ENCODE data around the gene INPP5A.
A peak's percentile ranks its signal among the peaks of the same experiment; 100 is the strongest.
"Not testable (repeated sequence)": the region's sequence is repeated elsewhere in the genome, so short reads cannot be mapped to it uniquely, and the experiment has no call there.

Gene INPP5A

DNA sequence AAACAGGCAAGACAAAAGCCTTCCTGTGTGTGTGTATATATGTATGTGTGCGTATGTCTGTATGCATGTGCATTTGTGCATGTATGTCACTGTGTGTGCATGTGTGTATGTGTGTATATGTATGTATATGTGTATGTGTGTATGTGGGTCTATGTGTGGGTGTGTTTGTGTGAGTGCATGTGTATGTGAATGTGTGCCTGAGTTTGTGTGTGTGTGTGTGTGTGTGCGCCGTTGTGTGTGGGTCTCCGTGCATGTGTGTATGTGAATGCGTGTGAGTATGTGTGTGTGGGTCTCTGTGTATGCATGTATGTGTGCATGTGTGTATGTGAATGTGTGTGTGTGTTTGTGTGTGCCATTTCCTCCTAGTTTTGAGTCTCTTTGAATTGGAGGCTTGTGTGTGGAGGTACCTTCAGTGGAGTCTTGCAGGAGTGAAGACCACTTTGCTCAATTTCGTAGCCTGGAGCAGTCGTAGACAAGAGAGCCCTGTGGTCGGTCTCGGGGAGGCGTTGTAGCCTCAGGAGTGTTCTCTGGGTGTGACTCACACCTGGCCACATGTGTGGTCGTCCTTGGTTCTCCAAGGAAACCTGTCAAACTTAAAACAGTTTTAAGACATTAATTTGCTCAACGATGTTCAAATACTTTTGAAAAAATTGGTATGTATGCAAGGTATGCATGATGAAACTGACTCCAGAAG lies 28.1 kb downstream of the INPP5A start:
- no peak for DNase-seq

DNA sequence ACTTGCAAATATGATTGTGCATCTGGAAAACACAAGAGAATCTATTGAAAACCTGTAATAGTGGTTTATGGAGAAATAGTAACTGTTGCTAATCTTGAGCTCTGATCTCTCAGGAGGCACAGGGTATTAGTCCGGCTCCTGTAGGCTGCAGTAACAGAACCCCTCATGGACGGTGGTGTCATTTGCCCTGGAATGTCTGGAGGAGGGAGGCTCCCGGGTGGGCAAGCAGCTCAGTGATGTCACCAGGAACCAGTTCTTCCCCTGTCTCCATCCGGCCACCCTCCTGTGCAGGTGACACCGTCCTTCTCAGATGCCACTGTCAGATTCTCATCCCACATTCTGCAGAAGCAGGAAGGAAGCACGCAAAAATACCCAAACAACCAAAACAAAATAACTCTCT lies 29.3 kb downstream of the INPP5A start:
- DNase-seq: no peak

DNA sequence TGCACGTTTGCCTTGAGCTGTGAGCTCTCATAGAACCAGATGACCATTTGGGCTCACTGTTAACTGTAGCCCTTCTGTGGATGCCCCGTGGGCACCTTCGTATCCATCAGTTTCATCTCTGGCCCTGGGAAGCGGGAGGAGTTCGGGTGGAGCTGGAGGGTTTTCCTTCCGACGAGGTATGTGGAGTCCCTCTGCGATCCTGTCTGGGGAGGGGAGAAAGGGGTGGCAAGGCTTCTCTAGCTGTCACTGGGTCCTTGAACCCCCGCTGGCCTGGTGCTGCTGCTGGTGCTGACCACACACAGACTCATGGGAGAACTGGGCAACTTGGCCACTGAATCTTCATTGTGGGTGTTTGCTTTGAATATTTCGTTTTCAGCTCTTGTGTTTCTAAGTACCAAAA lies 32.7 kb downstream of the INPP5A start:
- DNase-seq: no peak

DNA sequence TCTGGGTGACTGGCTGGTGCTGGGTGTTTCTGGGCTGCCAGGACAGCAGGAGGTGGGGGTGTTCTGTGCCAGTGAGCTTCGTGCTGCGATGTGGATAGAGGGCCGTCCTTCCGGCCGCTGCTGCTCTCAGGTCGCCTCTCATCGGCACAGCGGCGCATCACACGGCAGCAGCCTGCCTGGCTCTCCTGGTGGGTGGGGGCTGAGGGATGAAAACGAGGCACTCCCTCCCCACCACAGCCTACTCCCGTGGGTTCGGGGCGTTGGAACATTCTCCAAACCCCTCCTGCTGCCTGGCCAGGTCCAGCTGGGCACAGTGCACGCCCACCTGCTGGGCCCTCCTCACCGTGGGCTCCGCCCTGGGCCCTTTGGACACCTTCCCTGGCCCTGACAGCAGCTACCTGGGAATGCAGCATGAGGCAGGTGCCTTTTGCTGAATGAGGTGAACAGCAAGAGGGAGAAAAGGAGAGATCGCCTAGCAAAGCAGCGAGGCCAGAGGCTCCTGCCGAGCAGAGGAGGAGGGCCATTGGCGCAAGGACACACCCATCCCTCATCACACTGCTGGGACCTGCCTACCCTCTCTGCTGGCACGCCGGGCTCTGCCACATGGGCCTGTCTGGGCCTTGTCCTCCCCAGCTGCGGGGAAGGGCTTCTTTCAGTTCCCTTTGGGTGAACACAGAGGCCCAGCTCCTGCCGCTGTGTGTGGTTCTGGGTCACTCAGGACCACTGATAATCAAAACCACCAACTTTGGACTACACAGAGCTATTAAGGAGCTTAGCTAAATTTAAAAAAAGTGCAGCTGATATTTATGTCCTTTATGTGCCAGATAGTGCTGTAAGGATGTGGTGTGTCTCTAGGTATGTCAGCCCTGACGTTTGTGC lies 33.4 kb downstream of the INPP5A start:
- DNase-seq: no peak

DNA sequence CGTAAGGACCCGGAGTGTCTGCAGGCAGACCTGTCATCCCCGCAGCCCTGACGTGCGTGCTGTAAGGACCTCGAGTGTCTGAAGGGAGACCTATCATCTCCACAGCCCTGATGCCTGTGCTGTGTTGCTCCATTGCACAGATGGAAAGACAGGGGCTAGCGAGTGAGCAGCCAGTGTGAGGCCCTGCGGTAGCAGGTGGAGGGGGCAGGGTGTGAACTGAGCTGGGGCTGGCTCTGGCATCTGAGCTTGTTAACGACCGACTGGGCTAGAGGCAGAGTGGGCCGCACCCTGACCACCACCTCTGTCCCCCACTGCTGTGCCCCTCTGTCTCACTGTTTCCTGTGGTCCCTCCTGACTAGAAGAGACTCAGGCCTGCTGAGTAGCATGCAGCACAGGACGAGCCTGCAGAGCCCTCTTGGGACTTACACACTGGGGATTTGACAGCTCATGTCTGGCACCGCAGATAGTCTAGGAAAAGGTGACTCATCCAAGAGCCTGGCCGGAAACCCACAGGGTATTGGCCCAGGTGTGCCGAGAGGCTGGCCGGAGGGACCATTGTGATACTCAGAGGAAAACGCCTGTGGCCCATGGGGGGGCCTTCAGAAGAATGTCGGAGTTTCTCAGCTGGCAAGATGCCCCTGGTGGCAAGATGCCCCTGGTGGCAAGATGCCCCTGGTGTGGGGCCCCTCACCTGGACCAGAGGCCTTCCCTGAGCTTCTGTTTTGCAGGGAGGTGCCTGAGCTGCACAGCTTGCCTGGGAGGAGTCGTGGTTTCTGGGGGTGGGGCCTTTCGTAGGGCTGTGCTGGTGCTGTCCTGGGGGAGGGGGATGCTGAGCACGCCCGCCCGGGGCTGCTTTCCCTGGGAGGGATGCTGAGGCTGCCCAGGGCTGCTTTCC lies 34.3 kb downstream of the INPP5A start:
- no peak for DNase-seq

DNA sequence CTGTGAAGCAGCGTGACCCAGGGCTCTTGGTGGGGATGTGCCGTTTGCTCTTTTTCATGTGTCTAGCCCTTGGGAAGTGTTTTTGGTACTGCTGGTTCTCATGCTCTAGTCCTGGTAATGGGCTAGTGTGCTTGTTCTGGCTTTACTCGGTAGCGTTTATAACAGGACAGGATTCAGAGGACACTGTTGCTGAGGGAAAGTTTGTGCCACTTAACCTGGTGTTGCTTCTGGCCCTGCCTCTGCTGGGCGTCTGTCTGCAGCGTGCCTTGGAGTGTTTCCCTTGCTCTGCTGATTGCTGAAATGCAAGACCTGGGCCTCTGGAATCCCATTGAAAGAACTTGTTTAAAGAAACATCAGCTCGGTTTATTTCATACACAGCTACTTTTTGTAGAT lies 35.0 kb downstream of the INPP5A start:
- DNase-seq: no peak

DNA sequence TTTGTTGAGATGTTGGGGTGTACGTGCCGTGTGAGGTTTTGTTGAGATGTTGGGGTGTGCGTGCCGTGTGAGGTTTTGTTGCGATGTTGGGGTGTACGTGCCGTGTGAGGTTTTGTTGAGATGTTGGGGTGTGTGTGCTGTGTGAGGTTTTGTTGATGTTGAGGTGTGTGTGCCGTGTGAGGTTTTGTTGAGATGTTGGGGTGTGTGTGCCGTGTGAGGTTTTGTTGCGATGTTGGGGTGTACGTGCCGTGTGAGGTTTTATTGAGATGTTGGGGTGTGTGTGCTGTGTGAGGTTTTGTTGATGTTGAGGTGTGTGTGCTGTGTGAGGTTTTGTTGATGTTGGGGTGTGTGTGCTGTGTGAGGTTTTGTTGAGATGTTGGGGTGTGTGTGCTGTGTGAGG lies 35.4 kb downstream of the INPP5A start:
- DNase-seq: not testable (repeated sequence)

DNA sequence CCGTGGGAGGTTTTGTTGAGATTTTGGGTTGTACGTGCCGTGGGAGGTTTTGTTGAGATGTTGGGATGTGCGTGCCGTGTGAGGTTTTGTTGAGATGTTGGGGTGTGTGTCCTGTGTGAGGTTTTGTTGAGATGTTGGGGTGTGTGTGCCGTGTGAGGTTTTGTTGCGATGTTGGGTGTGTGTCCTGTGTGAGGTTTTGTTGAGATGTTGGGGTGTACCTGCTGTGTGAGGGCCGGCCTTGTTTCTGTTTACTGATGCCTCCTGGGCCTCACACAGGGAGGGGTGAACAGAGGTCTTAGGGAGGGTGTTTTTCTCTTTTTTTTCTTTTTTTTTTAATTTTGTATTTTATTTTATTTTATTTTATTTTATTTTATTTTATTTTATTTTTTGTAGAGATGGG lies 36.7 kb downstream of the INPP5A start:
- DNase-seq: no peak

DNA sequence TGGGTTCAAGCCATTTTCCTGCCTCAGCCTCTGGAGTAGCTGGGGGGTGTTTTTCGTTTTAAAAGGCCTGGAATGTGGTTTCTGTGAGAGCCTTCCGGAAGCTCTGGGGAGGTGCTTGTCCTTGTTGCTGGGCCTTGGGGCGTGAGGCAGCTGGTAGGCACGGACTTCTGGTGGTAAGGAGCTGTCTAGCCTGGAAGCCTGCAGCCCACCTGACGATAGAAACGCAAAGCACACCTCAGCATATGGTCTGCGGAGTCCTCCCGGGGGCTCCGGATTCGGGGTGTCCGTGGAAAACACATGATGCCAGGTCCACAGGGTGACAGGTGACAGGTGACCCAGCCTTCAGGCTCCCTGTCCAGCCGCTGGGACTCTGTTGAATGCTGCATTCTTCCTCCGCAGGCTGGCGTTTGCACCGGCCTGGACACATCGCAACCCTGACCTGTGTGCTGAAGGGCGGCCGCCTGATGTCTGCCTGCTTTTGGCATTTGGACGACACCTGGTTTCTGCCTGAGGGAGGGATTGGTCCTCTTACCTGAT lies 37.3 kb downstream of the INPP5A start:
- no peak for DNase-seq

DNA sequence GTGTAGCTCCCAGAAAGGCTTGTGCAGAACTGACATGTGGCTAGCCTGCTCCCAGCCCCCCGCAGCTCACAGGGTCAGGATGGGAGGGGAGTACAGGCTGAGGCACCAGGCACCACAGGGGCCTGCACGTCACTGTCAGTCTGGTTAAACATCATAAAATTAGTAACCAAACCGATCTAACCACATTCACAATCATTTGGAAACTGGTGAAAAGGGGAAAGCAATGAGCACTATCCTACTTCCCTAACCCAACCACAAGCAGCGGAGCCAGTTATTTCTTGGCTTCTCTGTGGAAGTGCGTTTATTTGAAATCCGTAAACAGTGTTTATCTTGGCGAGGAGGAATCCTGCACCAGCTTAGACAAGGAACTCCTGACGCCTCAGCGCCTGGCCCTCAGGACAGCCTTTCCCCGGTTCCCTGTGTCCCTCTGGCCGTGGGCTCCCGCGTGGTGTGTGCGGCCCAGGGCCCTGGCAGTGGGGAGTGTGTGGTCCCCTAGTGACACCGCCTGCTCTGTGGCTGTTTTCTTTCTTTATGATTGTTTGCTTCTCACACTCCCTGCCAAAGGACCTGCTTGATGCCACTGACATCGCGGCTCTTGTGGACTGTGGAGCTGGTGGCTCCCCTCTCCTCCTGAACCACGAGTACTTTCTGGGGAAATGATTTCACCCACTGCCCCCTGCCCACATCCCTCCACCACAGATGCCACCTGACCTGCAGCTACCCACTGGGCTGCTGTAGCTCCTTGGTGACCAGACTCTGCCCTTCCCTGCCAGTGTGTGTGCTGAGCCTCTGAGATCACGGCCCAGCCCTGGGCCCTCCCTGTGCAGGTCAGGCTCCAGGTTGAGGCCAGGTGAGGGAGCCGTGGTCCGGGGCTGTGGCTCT lies 38.0 kb downstream of the INPP5A start:
- DNase-seq: no peak

DNA sequence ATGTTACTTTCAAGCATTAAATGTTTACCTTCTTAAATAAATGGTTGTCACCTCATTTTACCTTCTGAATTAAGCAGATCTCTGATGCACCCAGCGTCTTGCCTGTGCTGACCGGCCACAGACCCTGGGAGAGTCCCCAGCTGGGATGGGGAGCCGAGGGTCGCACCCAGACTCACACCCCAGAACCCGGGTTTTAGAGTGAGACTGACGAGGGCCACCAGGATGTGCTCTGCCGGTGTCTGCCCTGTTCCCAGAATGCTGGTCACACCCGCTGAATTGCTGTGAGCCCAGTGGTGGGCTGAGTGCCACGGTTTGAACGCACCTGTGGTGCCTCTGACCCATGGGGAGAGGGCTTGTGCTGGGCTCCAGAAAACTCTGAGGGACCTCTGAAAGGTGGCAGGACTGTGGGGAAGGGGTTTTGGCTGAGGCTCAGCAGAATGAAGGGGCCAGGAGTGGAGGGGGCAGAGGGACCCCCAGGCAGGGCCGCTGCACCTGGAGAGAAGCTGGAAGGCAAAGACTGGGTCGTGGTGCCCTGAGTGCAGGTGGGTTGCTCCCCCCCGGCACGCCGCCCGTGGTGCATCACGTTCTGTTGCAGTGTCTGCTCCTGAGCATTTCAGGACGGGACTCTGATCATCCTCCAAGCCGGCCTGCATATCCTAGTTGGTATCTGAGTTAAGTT lies 39.2 kb downstream of the INPP5A start:
- no peak for DNase-seq

DNA sequence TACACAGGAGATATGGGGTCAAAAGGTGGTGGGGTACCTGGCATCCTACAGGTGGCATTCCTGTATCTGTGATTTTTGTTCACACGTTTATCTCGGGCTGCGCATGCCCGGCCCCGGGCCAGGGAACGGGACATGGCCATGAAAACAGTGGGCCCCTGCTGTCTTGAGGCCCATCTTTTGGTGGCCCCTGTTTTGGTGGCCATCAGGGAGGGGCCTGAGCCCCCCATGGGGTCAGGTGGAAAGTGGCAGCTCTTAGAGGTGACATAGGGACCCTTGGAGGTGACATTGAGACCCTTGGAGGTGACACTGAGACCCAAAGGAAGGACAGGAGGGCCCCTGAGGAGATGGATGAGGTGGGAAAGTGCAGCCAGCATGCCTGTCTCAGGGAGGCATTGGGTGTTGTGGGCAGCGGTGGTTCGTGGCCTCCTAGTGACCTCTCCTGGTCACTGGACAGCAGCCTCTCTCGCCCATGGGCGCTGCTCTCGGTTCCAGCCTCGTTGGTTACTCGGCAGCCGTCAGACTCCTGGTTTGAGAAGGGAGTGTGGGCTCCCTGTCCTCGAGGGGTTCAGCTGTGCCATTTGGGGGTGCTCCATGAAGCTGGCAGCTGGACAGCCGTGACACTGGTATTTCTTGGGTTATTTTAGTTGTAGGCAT lies 39.9 kb downstream of the INPP5A start:
- peak in 1 of 2 donors; percentile 37 for DNase-seq

DNA sequence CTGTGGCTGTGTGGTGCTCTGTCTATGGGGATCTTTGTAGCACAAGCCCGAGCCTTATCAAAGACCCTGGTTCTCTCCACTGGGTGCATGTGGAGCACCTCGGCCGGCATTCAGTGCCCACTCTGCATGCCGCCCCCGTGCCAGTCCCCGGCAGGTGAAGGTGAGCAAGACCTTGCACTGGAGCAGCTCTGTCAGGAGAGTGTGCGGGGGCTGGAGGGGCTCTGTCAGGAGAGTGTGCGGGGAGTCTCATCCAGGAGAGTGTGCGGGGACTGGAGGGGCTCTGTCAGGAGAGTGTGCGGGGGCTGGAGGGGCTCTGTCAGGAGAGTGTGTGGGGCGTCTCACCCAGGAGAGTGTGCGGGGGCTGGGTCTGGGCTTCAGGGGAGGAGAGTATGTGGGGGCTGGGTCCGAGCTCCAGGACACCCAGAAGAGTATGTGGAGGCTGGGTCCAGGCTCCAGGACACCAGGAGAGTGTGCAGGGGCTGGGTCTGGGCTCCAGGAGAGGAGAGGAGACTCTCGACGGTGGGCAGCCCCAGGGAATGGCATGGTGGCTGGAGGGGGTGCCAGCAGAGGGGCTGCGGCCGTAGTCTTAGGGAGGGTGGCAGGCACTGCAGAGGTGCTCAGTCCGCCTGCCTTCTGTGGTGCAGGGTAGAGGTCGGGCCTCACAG lies 40.8 kb downstream of the INPP5A start:
- no peak for DNase-seq

DNA sequence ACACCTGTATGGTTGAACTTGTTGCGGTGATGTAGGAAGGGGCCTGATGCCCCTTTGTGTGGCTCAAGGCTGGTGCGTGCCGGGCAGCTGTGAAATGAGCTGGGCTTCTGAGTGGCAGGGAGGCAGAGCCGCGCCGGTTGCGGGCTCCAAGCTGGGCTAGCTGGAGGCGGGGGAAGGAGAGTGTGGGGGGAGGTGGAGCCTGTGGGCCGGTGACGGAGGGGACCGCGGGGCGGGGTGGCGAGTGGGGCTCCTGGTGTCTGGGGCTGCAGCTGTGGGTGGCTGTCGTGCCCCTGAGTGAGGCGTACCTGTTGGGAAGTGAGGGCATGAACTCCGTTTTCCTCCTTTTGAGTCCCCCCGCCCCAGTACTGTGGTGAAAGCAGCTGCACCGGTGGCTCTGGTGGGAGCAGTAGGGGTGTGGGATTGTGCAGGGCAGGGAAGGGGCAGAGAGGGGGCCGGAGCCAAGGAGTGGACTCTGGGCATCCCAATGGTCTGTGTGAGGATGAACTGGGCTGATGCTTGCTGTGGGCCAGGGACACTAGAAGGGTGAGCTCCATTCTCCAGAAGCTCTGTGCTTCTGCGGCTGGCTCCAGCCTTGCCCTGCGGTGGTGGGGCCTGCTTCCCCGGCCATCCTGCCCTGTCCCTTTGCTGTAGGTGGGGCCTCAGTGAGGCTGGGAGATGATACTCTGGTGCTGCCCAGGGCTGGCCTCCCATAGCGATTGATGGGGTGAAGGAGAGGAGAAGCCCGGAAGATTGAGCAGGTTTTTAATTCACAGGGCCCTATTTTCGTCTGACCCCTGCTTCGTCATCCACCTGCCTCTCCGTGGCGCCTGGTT lies 41.7 kb downstream of the INPP5A start:
- no peak for DNase-seq

DNA sequence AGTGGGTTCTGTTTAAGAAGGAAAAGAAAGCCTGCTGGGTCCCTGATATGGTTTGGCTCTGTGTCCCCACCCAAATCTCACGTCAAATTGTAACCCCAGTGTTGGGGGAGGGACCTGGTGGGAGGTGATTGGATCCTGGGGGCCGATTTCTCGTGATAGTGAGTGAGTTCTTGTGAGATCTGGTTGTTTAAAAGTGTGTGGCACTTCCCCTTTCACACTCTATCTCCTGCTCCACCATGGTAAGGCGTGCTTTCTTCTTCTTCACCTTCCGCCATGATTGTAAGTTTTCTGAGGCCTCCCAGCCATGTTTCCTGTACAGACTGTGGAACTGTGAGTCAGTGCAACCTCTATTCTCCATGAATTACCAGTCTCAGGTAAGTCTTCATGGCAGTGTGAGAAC lies 42.6 kb downstream of the INPP5A start:
- no peak for DNase-seq

DNA sequence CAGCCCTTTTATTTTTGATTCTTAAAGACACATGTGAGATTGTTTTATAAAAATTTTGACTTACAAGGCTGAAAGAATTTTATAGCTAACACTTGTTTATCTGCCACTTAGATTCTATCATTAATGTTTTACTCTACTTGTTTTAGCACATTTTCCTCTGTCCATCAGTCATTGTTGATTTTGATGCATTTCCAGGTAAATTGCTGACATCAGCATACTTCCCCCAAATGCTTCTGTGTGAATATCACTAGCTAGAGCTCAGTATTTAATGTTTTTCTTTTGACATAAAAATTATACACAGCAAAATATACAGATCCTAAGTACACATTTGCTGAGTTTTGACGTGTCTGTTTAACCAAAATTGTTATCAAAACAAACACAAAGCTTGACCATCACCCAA lies 43.0 kb downstream of the INPP5A start:
- no peak for DNase-seq

DNA sequence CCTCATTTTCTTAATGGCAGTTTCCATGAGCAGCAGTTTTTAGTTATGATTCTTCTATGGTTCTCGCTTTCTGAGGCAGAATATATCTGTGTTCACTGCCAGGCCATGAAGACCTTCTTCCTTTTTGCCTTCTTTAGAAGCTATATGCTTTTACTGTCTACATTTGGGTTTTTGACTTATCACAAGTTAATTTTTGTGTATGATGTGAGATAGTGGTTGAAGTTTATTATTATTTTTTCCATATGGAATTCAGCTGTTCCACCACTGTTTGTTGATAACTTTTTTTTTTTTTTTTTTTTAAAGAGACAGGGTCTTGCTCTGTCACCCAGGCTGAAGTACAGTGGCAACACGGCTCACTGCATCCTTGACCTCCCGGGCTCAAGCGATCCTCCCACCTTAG lies 44.5 kb downstream of the INPP5A start:
- no peak for DNase-seq

DNA sequence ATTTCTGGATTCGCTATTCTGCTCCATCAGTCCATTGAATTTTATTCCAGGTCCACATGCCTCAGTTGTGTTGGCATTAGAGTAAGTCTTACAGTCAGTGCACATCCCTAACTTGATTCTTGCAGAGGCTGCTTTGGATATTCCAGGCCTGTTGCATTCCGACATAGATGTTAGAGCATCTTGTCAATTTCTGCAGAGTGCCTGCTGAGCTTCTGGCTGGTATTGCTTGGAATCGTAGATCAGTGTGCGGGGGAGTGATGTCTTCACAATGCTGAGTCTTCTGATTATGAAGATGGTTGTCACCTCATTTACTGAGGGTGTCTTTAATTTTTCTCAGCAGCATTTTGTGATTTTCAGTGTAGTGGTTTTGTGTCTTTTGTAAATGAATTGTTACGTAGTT lies 45.2 kb downstream of the INPP5A start:
- DNase-seq: no peak

DNA sequence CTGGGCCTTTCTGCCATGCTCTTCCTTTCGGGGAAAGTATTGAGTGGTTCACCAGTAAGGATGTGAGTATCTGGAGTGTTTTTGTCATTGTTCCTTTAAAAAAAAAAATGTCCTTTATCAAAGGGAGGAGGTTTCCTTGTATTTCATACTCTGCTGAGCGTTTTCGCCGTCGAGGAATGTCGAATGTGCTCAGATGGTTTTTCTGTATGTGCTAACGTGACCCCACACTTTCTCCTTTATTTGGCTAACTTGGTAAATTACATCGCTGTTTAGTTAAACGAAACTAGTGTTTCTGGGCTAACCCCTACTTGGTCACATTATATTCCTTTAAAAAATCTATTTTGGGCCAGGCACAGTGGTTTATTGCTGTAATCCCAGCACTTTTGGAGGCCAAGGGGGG lies 45.9 kb downstream of the INPP5A start:
- DNase-seq: no peak

Data from hippocampal formation (tissue), 2 donors.